GM23338 (cell line): ENCODE measurements around the gene NCK2. TPM values are rescaled to one million over a fixed set of nuclear protein-coding genes. Genes with fewer than 3 reads are reported as not detected.

Source experiments
- ATAC-seq: fragments of 200-7000 bp; cut with Tn5 transposase; 3 replicates; pipeline ENCODE4 v1.9.1; 2020
- DNase-seq: peaks from one replicate; pipeline ENCODE4 v3.0.0-alpha.2; 2015; ENCODE audit warnings: low spot score
- H2AFZ ChIP-seq: fragments of 200-600 bp; sonication (generic); 2 replicates; pipeline ENCODE4 v1.8.0; 2016; ENCODE audit warnings: antibody characterized with exemption, mild to moderate bottlenecking, moderate library complexity
- H3F3A ChIP-seq: fragments of 200-600 bp; sonication (generic); replicated peaks from 2 replicates; pipeline ENCODE4 v1.8.0; 2017; ENCODE audit warnings: antibody characterized with exemption, mixed run types, low read depth
- H3K27ac ChIP-seq: fragments of 200-600 bp; sonication (generic); 2 replicates; pipeline ENCODE4 v1.6.1; 2016; ENCODE audit warnings: low read depth
- H3K27me3 ChIP-seq: fragments of 200-600 bp; sonication (generic); 2 replicates; pipeline ENCODE4 v1.8.0; 2016; ENCODE audit warnings: mild to moderate bottlenecking, mixed run types, moderate library complexity; ENCODE audit not compliant: insufficient read depth
- H3K36me3 ChIP-seq: fragments of 200-600 bp; sonication (generic); 2 replicates; pipeline ENCODE4 v1.8.0; 2016; ENCODE audit warnings: mild to moderate bottlenecking; ENCODE audit not compliant: insufficient read depth
- H3K4me1 ChIP-seq: fragments of 200-600 bp; sonication (generic); 2 replicates; pipeline ENCODE4 v1.8.0; 2016; ENCODE audit warnings: mild to moderate bottlenecking, moderate library complexity; ENCODE audit not compliant: insufficient read depth
- H3K4me2 ChIP-seq: fragments of 200-600 bp; sonication (generic); 2 replicates; pipeline ENCODE4 v1.7.1; 2017; ENCODE audit warnings: mixed run types
- H3K4me3 ChIP-seq: fragments of 200-600 bp; sonication (generic); 2 replicates; pipeline ENCODE4 v1.6.1; 2016; ENCODE audit warnings: mixed run types
- H3K79me2 ChIP-seq: fragments of 200-600 bp; sonication (generic); replicated peaks from 2 replicates; pipeline ENCODE4 v1.8.0; 2017; ENCODE audit warnings: mild to moderate bottlenecking; ENCODE audit not compliant: insufficient read depth
- H3K9me2 ChIP-seq: fragments of 200-600 bp; sonication (generic); 2 replicates; pipeline ENCODE4 v1.8.0; 2017; ENCODE audit not compliant: insufficient read depth
- H4K20me1 ChIP-seq: fragments of 200-600 bp; sonication (generic); replicated peaks from 2 replicates; pipeline ENCODE4 v1.8.0; 2017; ENCODE audit warnings: mild to moderate bottlenecking; ENCODE audit not compliant: insufficient read depth
- H3K27ac Mint-ChIP-seq: 2 replicates; pipeline ENCODE4 v1.8.0; 2020; ENCODE audit warnings: inconsistent platforms, mild to moderate bottlenecking, moderate library complexity, mixed read lengths
- H3K27me3 Mint-ChIP-seq: 3 replicates; pipeline ENCODE4 v1.8.0; 2022; ENCODE audit warnings: low read depth, mild to moderate bottlenecking, moderate library complexity, mixed read lengths, inconsistent platforms; ENCODE audit not compliant: insufficient read depth, poor library complexity
- H3K36me3 Mint-ChIP-seq: 3 replicates; pipeline ENCODE4 v1.8.0; 2021; ENCODE audit warnings: low read depth, mild to moderate bottlenecking, inconsistent platforms, moderate library complexity, mixed read lengths
- H3K4me1 Mint-ChIP-seq: 3 replicates; pipeline ENCODE4 v1.8.0; 2020; ENCODE audit warnings: mild to moderate bottlenecking, inconsistent platforms, mixed read lengths
- H3K4me3 Mint-ChIP-seq: 3 replicates; pipeline ENCODE4 v1.8.0; 2021; ENCODE audit warnings: moderate library complexity, mild to moderate bottlenecking, inconsistent platforms, mixed read lengths
- H3K9me3 Mint-ChIP-seq: 3 replicates; pipeline ENCODE4 v1.8.0; 2020; ENCODE audit warnings: moderate library complexity, mild to moderate bottlenecking, inconsistent platforms, mixed read lengths
- CREB1 ChIP-seq: fragments of 250-450 bp; sonication (Bioruptor Pico); IDR thresholded peaks from 2 replicates; pipeline ENCODE4 v1.5.0; 2020; ENCODE audit warnings: low read depth, mild to moderate bottlenecking, moderate library complexity
- CTCF ChIP-seq, 2 experiments: fragments of 200-600 bp in 1 of 2; sonication (generic) in 1 of 2; conservative IDR thresholded peaks; 2 replicates each; pipeline versions ENCODE4 v1.5.1 to v1.6.1; 2016 to 2017; ENCODE audit warnings: antibody characterized with exemption in 2 of 2, low read depth in 2 of 2, mild to moderate bottlenecking in 2 of 2, moderate library complexity in 1 of 2
- ETS1 ChIP-seq: IDR thresholded peaks from 2 replicates; pipeline ENCODE4 v1.6.1; 2016; ENCODE audit warnings: antibody characterized with exemption
- EZH2phosphoT487 ChIP-seq: fragments of 200-600 bp; sonication (generic); IDR thresholded peaks from one replicate; pipeline ENCODE4 v1.8.1; 2018; ENCODE audit warnings: antibody characterized with exemption; ENCODE audit not compliant: unreplicated experiment
- JUNB ChIP-seq: IDR thresholded peaks from one replicate; pipeline ENCODE4 v1.6.1; 2016; ENCODE audit warnings: antibody characterized with exemption; ENCODE audit not compliant: unreplicated experiment
- NANOG ChIP-seq: IDR thresholded peaks from 2 replicates; pipeline ENCODE4 v1.6.1; 2016; ENCODE audit warnings: antibody characterized with exemption, borderline replicate concordance
- POLR2AphosphoS5 ChIP-seq: IDR thresholded peaks from 2 replicates; pipeline ENCODE4 v1.6.1; 2016; ENCODE audit warnings: antibody characterized with exemption, low read depth
- STAT1 ChIP-seq: IDR thresholded peaks from one replicate; pipeline ENCODE4 v1.6.1; 2016; ENCODE audit warnings: antibody characterized with exemption; ENCODE audit not compliant: unreplicated experiment
- ZNF114 ChIP-seq: fragments of 250-450 bp; sonication (Bioruptor Pico); IDR thresholded peaks from 2 replicates; pipeline ENCODE4 v1.5.0; 2020; ENCODE audit warnings: mild to moderate bottlenecking, moderate library complexity
- ZNF331 ChIP-seq: fragments of 250-450 bp; sonication (Bioruptor Pico); IDR thresholded peaks from 2 replicates; pipeline ENCODE4 v1.5.0; 2020; ENCODE audit warnings: low read depth, mild to moderate bottlenecking, moderate library complexity
- ZNF462 ChIP-seq: fragments of 250-450 bp; sonication (Bioruptor Pico); IDR thresholded peaks from 2 replicates; pipeline ENCODE4 v1.5.0; 2020; ENCODE audit warnings: mild to moderate bottlenecking, moderate library complexity
- polyA plus RNA-seq: library from polyadenylated mRNA; unstranded; fragments of >200 nt; fragmentation: Nextera tagmentation; extraction: Ambion mirVana; gene quantifications from 2 replicates; pipeline ENCODE4 v1.2.1, GENCODE V29; 2016
- total RNA-seq: library from RNA; depleted of rRNA; stranded (reverse); fragments of >200 nt; shearing (Covaris generic); gene quantifications from 2 replicates; pipeline ENCODE4 v1.2.3, GENCODE V29; 2014

Gene NCK2
- total and polyA plus RNA-seq, 2 experiments from 2014 or later, result 26.9 to 59.9 TPM

DNA sequence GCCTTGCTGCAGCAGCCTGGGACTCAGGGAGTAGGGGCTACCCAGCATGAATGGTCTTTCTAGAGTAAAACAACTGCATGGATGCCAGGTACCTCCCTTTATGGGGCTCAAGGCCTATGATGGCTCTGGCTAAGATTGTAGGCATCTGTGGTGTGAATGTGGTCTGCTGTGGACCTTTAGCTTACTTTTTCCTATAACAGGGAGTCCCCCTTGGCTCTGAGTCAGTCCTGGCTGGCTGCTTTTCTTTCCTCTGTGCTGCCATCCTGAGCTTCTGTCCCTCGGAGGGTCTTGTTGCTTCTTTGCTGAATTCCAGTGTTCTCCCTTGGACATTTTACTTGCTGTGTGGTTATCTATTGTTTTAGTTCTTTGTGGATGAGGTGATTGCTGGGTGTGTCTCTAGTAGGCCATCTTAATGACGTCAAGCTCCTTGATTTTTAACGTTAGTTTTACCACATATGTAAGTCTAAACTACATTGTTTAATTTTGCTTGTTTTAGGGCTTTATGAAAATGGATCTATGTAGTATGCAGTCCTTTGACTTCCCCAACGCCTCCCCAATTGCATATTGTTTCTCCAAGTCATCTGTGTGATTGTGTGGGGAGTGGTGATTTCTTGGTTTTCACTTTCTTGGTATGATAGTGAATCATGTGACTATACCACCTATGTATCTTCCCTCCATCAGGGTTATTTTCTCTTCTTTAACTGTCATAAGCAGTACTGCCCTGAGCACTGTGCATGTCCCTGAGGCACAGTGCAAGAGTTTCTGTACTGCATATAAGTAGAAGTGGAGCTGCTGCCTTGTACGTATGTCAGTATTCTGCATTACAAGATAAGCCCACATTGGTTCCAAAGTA, 92.4 kb downstream of the NCK2 start (continued):
- TF ChIP-seq ZNF462 (CRISPR knock-in tag) (no peak), ZNF114 (CRISPR knock-in tag) (no peak)

GRCh38 chr2:105839793-105840192, 95.1 kb downstream of the NCK2 start:
- DNase-seq, result no peak
- peaks cover 3% of the 10 kb centered on the region; the same call in 1 of the 2 replicates for H4K20me1 ChIP-seq
- no peak overlapping the region for H3K4me3 Mint-ChIP-seq
- TF ChIP-seq POLR2AphosphoS5 (no peak), ETS1 (no peak), CTCF (conservative IDR thresholded peaks at IDR 0.05; ENCODE audit: low read depth in 2 of 2) (no peak), CREB1 (no peak), STAT1 (no peak), ZNF331 (no peak), EZH2phosphoT487 (no peak), JUNB (no peak), NANOG (no peak)

More at GRCh38 chr2:105839793-105840192, 95.1 kb downstream of the NCK2 start:
- Mint-ChIP-seq H3K36me3 (peaks cover 7% of the 10 kb centered on the region; the same call in 1 of the 3 replicates), H3K4me1 (peaks cover 62% of the 10 kb centered on the region), H3K27me3 (peaks cover 8% of the 10 kb centered on the region), H3K27ac (no peak overlapping the region), H3K9me3 (peaks cover 3% of the 10 kb centered on the region; the same call in 1 of the 3 replicates)
- Histone ChIP-seq H3K4me3 (no peak overlapping the region), H2AFZ (no peak overlapping the region), H3K36me3 (no peaks in the 10 kb centered on the region), H3F3A (no peaks in the 10 kb centered on the region), H3K27ac (no peak overlapping the region), H3K9me2 (peaks cover 12% of the 10 kb centered on the region), H3K4me2 (no peak overlapping the region), H3K4me1 (peaks cover 51% of the 10 kb centered on the region), H3K27me3 (no peaks in the 10 kb centered on the region), H3K79me2 (peaks cover 85% of the 10 kb centered on the region)
- no peak for ATAC-seq
